RWPE2 (cell line): ENCODE measurements around the gene ARPC4.
A peak's percentile ranks its signal among the peaks of the same experiment; 100 is the strongest.

ENCODE experiments used
- ATAC-seq: fragments of 200-7000 bp; cut with Tn5 transposase; 3 replicates; pipeline ENCODE4 v1.9.1; 2021; ENCODE audit warnings: low read depth
- DNase-seq: peaks from one replicate; pipeline ENCODE4 v3.0.0-alpha.2; 2020; ENCODE audit warnings: low spot score
- H3K27ac ChIP-seq: fragments of 450-650 bp; 2 replicates; pipeline ENCODE4 v1.5.1; 2017; ENCODE audit warnings: mild to moderate bottlenecking; ENCODE audit not compliant: poor library complexity, severe bottlenecking
- H3K27me3 ChIP-seq: fragments of 250-450 bp; sonication (Bioruptor Pico); 2 replicates; pipeline ENCODE4 v1.5.1; 2021; ENCODE audit warnings: mild to moderate bottlenecking, moderate library complexity; ENCODE audit not compliant: insufficient read depth, poor library complexity, severe bottlenecking
- H3K36me3 ChIP-seq: fragments of 250-450 bp; sonication (Bioruptor Pico); 2 replicates; pipeline ENCODE4 v1.5.1; 2020; ENCODE audit warnings: low read depth, mild to moderate bottlenecking, moderate library complexity
- H3K4me1 ChIP-seq: fragments of 250-450 bp; sonication (Bioruptor Pico); 2 replicates; pipeline ENCODE4 v1.5.1; 2021; ENCODE audit warnings: mild to moderate bottlenecking, moderate library complexity; ENCODE audit not compliant: insufficient read depth, poor library complexity, severe bottlenecking
- H3K4me3 ChIP-seq: fragments of 250-450 bp; sonication (Bioruptor Pico); 2 replicates; pipeline ENCODE4 v1.5.1; 2021; ENCODE audit warnings: mild to moderate bottlenecking, moderate library complexity; ENCODE audit not compliant: severe bottlenecking
- H3K9me3 ChIP-seq: fragments of 250-450 bp; sonication (Bioruptor Pico); 2 replicates; pipeline ENCODE4 v1.5.1; 2021; ENCODE audit warnings: mild to moderate bottlenecking, moderate library complexity; ENCODE audit not compliant: severe bottlenecking
- TF ChIP-seq, protein P1 (sequence below): fragments of 450-650 bp; IDR thresholded peaks from one replicate; pipeline ENCODE4 v1.5.1; 2017; ENCODE audit warnings: mild to moderate bottlenecking, moderate library complexity; ENCODE audit not compliant: poor library complexity, severe bottlenecking

The ARPC4 gene

DNA sequence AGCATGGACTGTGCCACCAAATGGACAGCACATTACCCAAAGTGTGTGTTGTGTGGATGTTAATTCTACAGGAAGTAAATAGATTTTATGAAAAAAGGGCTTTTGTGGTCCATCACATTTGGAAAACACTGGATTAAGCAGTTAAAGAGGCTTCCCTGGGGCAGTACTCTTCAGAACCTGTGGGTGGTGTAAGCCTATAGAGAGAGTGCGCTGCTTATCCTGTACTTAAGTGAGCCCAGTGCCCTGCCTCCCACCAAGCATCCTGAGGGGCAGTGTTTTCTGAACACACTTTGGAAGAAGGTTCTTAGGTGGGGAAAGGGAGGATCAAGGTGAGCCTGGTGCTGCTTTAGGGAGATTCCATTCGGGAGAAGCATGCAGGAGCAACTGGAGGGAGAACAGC is 28.1 kb downstream of the ARPC4 start:
- TF ChIP-seq, protein P1, sequence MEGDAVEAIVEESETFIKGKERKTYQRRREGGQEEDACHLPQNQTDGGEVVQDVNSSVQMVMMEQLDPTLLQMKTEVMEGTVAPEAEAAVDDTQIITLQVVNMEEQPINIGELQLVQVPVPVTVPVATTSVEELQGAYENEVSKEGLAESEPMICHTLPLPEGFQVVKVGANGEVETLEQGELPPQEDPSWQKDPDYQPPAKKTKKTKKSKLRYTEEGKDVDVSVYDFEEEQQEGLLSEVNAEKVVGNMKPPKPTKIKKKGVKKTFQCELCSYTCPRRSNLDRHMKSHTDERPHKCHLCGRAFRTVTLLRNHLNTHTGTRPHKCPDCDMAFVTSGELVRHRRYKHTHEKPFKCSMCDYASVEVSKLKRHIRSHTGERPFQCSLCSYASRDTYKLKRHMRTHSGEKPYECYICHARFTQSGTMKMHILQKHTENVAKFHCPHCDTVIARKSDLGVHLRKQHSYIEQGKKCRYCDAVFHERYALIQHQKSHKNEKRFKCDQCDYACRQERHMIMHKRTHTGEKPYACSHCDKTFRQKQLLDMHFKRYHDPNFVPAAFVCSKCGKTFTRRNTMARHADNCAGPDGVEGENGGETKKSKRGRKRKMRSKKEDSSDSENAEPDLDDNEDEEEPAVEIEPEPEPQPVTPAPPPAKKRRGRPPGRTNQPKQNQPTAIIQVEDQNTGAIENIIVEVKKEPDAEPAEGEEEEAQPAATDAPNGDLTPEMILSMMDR, result peak; percentile 28
- H3K27me3 ChIP-seq, result no peaks in the 10 kb centered on the region
- H3K4me1 ChIP-seq, result no peaks in the 10 kb centered on the region
- no peak overlapping the region for H3K27ac ChIP-seq
- no peak overlapping the region for H3K4me3 ChIP-seq
- no peaks in the 10 kb centered on the region for H3K9me3 ChIP-seq
- no peaks in the 10 kb centered on the region for H3K36me3 ChIP-seq
- ATAC-seq, result peak; percentile 73
- no peak for DNase-seq

DNA sequence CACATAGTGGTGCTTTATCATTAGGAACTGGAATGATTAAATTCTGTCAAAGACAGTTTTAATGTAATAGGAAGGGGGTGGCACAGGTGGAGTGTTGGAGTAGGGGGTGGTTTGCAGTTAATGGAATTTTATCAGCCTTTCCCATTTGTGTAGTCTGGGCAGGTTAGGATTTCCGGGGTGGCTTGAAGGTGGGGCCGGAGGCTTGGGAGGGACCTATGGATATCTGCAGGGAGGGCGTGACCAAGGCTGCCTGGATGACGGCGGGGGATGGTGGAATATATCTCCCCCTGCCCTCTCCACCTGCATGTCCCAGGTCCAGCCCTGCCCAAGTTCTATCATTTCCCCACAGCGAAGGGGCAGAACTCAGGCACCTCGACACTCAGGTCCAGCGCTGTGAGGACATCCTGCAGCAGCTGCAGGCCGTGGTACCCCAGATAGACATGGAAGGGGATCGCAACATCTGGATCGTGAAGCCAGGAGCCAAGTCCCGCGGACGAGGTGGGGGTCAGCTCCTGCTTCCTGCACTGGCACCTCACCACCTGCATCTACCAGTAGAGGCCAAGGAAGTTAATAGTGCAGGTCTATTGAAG is 32.7 kb downstream of the ARPC4 start:
- H3K27ac ChIP-seq, result no peak overlapping the region

DNA sequence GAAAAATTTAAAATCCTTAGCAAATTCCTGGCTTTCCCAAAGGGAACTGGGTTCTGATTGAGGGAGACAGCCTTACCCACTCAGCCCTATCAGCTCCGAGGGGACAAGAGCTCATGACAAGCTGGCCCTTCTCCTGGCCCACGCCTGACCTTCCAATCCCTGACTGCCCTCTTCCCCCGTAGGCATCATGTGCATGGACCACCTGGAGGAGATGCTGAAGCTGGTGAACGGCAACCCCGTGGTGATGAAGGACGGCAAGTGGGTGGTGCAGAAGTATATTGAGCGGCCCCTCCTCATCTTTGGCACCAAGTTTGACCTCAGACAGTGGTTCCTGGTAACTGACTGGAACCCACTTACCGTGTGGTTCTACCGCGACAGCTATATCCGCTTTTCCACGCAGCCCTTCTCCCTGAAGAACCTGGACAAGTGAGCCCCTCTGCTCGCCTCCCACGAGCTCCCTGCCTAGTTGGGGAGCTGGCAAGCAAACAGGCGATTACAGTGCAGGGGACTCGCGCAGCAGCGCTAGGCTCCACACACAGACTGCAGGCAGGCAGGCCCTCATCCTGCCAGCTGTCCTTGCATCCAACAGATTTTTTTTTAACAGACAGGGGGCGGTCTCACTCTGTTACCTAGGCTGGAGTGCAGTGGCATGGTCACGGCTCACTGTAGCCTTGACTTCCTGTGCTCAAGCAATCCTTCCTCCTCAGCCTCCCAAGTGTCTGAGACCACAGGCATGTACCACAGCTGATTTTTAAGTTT is 34.1 kb downstream of the ARPC4 start:
- no peaks in the 10 kb centered on the region for H3K9me3 ChIP-seq
- peaks cover 5% of the 10 kb centered on the region for H3K36me3 ChIP-seq
- no peak overlapping the region for H3K4me3 ChIP-seq
- H3K27me3 ChIP-seq, result no peaks in the 10 kb centered on the region
- no peak for DNase-seq
- no peak overlapping the region for H3K27ac ChIP-seq
- H3K4me1 ChIP-seq, result no peaks in the 10 kb centered on the region
- TF ChIP-seq, protein P1, result peak; percentile 34
- no peak for ATAC-seq

More for the DNA sequence above, 32.7 kb downstream of the ARPC4 start:
- H3K27me3 ChIP-seq, result no peaks in the 10 kb centered on the region
- H3K9me3 ChIP-seq, result no peaks in the 10 kb centered on the region
- ATAC-seq (peak; percentile 11; the same call in 1 of the 3 replicates), DNase-seq (no peak)
- TF ChIP-seq, protein P1, result no peak
- H3K36me3 ChIP-seq, result peaks cover 5% of the 10 kb centered on the region
- no peaks in the 10 kb centered on the region for H3K4me1 ChIP-seq
- no peak overlapping the region for H3K4me3 ChIP-seq

DNA sequence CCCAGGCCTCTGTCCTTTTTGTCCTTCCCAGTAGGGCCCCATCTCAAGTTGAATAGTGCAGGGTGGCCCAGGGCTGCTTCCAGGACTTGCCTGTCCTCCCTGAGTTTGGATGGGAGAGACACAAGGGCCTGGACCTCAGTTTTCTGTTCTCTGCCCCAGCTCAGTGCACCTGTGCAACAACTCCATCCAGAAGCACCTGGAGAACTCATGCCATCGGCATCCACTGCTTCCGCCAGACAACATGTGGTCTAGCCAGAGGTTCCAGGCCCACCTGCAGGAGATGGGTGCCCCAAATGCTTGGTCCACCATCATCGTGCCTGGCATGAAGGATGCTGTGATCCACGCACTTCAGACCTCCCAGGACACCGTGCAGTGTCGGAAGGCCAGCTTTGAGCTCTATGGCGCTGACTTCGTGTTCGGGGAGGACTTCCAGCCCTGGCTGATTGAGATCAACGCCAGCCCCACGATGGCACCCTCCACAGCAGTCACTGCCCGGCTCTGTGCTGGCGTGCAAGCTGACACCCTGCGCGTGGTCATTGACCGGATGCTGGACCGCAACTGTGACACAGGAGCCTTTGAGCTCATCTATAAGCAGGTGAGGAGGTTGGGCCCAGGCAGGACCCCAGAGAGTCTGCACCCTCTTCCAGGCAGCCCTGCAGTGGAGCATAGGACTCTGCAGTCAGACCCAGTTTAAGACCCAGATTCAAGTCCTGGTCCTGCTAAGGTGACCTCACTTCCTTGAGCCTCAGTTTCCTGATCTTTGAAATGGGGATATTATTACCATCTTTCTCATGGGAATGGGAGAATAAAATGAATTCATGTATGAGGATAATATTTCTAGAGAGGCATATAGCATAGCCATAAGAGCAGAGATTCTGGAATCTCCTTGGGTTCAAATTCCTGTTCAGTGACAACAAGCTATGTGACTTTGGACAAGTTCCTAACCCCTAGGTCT is 36.2 kb downstream of the ARPC4 start:
- DNase-seq (no peak), ATAC-seq (no peak; the same call in 2 of the 3 replicates)
- no peaks in the 10 kb centered on the region for H3K4me1 ChIP-seq
- H3K27ac ChIP-seq, result no peak overlapping the region
- no peak overlapping the region for H3K4me3 ChIP-seq
- TF ChIP-seq, protein P1, result no peak
- H3K9me3 ChIP-seq, result no peaks in the 10 kb centered on the region
- H3K27me3 ChIP-seq, result no peaks in the 10 kb centered on the region
- H3K36me3 ChIP-seq, result peaks cover 5% of the 10 kb centered on the region
